Gastrocnemius medialis (tissue), 4 donors: ENCODE data around the gene LAMB3.

ENCODE experiments used
- POLR2A ChIP-seq, 2 donors: fragments of 450-650 bp; IDR thresholded peaks; one replicate each; pipeline ENCODE4 v1.6.1; 2017; ENCODE audit warnings: antibody characterized with exemption in 2 of 2, mild to moderate bottlenecking in 2 of 2, moderate library complexity in 2 of 2
- TF ChIP-seq, protein P1 (sequence below), 5 experiments: fragments of 450-650 bp in 3 of 5; fragments of 200-600 bp in 2 of 5; sonication (generic) in 2 of 5; IDR thresholded peaks in 4 of 5; conservative IDR thresholded peaks in 1 of 5; 1 replicate in 4 of 5; 2 replicates in 1 of 5; pipeline ENCODE4 v1.5.1; 2016 to 2019; ENCODE audit warnings: antibody characterized with exemption in 5 of 5, mild to moderate bottlenecking in 3 of 5, moderate library complexity in 3 of 5

DNA sequence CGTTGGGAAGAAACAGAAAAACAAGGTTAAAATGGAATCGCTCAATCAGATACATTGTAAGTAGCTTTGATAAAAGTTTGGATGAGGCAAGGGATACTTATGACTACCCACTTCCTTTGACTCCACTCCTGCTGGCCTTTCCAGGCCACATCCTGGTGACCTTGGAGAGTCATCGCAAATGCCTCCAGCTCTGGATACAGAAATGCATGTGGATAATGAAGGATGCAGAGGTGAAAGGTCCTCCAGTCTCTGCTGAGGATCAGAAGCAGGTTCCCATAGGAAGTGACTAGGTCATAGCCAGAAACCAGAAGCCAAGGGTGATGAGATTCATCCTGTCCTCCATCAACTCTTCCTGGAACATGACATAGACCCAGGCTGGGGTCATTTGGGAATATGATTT, 74.9 kb downstream of the LAMB3 start:
- TF ChIP-seq, protein P1, sequence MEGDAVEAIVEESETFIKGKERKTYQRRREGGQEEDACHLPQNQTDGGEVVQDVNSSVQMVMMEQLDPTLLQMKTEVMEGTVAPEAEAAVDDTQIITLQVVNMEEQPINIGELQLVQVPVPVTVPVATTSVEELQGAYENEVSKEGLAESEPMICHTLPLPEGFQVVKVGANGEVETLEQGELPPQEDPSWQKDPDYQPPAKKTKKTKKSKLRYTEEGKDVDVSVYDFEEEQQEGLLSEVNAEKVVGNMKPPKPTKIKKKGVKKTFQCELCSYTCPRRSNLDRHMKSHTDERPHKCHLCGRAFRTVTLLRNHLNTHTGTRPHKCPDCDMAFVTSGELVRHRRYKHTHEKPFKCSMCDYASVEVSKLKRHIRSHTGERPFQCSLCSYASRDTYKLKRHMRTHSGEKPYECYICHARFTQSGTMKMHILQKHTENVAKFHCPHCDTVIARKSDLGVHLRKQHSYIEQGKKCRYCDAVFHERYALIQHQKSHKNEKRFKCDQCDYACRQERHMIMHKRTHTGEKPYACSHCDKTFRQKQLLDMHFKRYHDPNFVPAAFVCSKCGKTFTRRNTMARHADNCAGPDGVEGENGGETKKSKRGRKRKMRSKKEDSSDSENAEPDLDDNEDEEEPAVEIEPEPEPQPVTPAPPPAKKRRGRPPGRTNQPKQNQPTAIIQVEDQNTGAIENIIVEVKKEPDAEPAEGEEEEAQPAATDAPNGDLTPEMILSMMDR (IDR thresholded peaks at IDR 0.05 in 4 of 5, conservative IDR thresholded peaks at IDR 0.05 in 1 of 5), result no peak
- no peak for TF ChIP-seq POLR2A (IDR thresholded peaks at IDR 0.05)
